ENCODE data around the gene CRAT.
A peak's percentile ranks its signal among the peaks of the same experiment; 100 is the strongest.

GRCh38 chr9:129102791-129103594, 7.6 kb downstream of the CRAT start:
- peak; percentile 20 for TF ChIP-seq CTCF (IDR thresholded peaks at IDR 0.05; ENCODE audit: insufficient read depth, low read length)
- no peak for TF ChIP-seq POLR2AphosphoS5 (IDR thresholded peaks at IDR 0.05; ENCODE audit: low read depth)
